Hair follicular keratinocyte (primary cell): Measurements from ENCODE around the gene EBLN2. TPM values are rescaled to one million over a fixed set of nuclear protein-coding genes. Genes with fewer than 3 reads are reported as not detected.

Experiments
- total RNA-seq: library from RNA; depleted of rRNA; stranded (reverse); fragments of >200 nt; gene quantifications from 2 replicates; pipeline ENCODE4 v1.2.3, GENCODE V29; 2015

EBLN2 gene
- total RNA-seq = 0.46 and 1.0 TPM in 2 replicates

GRCh38 chr3:73061416-73061815 lies at the start of gene EBLN2:
EBLN2 (plus strand) TSS chr3:73061659; CDS start chr3:73062082, 423 bp downstream.

Other genes with a start within 250 kb of the EBLN2 start
- 11.3 and 14.7 TPM in 2 replicates for gene SHQ1, start 213.2 kb upstream of the EBLN2 start, total RNA-seq
- 3.3 and 6.0 TPM in 2 replicates for gene GXYLT2, start 173.6 kb upstream of the EBLN2 start, total RNA-seq
- gene PPP4R2, start 64.8 kb upstream of the EBLN2 start, total RNA-seq = 25.8 and 30.4 TPM in 2 replicates